SK-N-SH treated with all-trans-retinoic acid at 6 μM for 48 hours (cell line): Measurements from ENCODE around the gene NHEJ1.

ENCODE experiments used
- ATAC-seq: fragments of 200-7000 bp; cut with Tn5 transposase; 3 replicates; pipeline ENCODE4 v1.9.1; 2020; ENCODE audit warnings: mild to moderate bottlenecking, moderate library complexity
- ARNTL ChIP-seq: fragments of 450-650 bp; formaldehyde crosslinking; IDR thresholded peaks from 2 replicates; pipeline ENCODE4 v1.5.0; 2020; ENCODE audit warnings: low read depth, mild to moderate bottlenecking, moderate library complexity, borderline replicate concordance
- BACH2 ChIP-seq: fragments of 250-450 bp; sonication (Bioruptor Pico); IDR thresholded peaks from 2 replicates; pipeline ENCODE4 v1.9.0; 2021; ENCODE audit warnings: mild to moderate bottlenecking, borderline replicate concordance
- CREB5 ChIP-seq: fragments of 250-450 bp; sonication (Bioruptor Pico); IDR thresholded peaks from 2 replicates; pipeline ENCODE4 v1.5.1; 2020; ENCODE audit warnings: low read depth, mild to moderate bottlenecking, moderate library complexity
- CSDC2 ChIP-seq: fragments of 250-450 bp; sonication (Bioruptor Pico); IDR thresholded peaks from 2 replicates; pipeline ENCODE4 v1.5.0; 2020; ENCODE audit warnings: mild to moderate bottlenecking, moderate library complexity
- CSRNP3 ChIP-seq: fragments of 250-450 bp; sonication (Bioruptor Pico); IDR thresholded peaks from 2 replicates; pipeline ENCODE4 v1.5.1; 2021; ENCODE audit warnings: mild to moderate bottlenecking, moderate library complexity
- ESRRG ChIP-seq: fragments of 250-450 bp; sonication (Bioruptor Pico); IDR thresholded peaks from 2 replicates; pipeline ENCODE4 v1.6.1; 2021; ENCODE audit warnings: mild to moderate bottlenecking
- GLIS3 ChIP-seq: fragments of 250-450 bp; sonication (Bioruptor Pico); IDR thresholded peaks from 2 replicates; pipeline ENCODE4 v1.5.0; 2020; ENCODE audit warnings: mild to moderate bottlenecking, moderate library complexity
- ISL1 ChIP-seq: fragments of 250-450 bp; sonication (Bioruptor Pico); IDR thresholded peaks from 2 replicates; pipeline ENCODE4 v2.1.2; 2022; ENCODE audit warnings: mild to moderate bottlenecking, moderate library complexity
- OSR1 ChIP-seq: fragments of 250-450 bp; sonication (Bioruptor Pico); IDR thresholded peaks from 2 replicates; pipeline ENCODE4 v1.8.0; 2022; ENCODE audit warnings: moderate library complexity, mild to moderate bottlenecking, inconsistent platforms
- POU6F1 ChIP-seq: fragments of 250-450 bp; sonication (Bioruptor Pico); IDR thresholded peaks from 2 replicates; pipeline ENCODE4 v1.8.0; 2021; ENCODE audit warnings: low read depth, mild to moderate bottlenecking, moderate library complexity, borderline replicate concordance
- PPARA ChIP-seq: fragments of 250-450 bp; sonication (Bioruptor Pico); IDR thresholded peaks from 2 replicates; pipeline ENCODE4 v1.5.0; 2020; ENCODE audit warnings: mild to moderate bottlenecking, borderline replicate concordance
- RARB ChIP-seq: fragments of 250-450 bp; sonication (Bioruptor Pico); IDR thresholded peaks from 2 replicates; pipeline ENCODE4 v1.8.0; 2021; ENCODE audit warnings: mild to moderate bottlenecking, moderate library complexity
- SNAI2 ChIP-seq: fragments of 250-450 bp; sonication (Bioruptor Pico); IDR thresholded peaks from 2 replicates; pipeline ENCODE4 v1.5.0; 2020; ENCODE audit warnings: mild to moderate bottlenecking, moderate library complexity
- TCF4 ChIP-seq: fragments of 250-450 bp; sonication (Bioruptor Pico); IDR thresholded peaks from 2 replicates; pipeline ENCODE4 v1.8.0; 2021; ENCODE audit warnings: mild to moderate bottlenecking, moderate library complexity, borderline replicate concordance
- TOX ChIP-seq: fragments of 250-450 bp; sonication (Bioruptor Pico); IDR thresholded peaks from 2 replicates; pipeline ENCODE4 v1.8.0; 2021; ENCODE audit warnings: mild to moderate bottlenecking, moderate library complexity, borderline replicate concordance
- TSHZ2 ChIP-seq: fragments of 250-450 bp; sonication (Bioruptor Pico); IDR thresholded peaks from 2 replicates; pipeline ENCODE4 v1.5.0; 2020; ENCODE audit warnings: mild to moderate bottlenecking, moderate library complexity
- ZFP3 ChIP-seq: fragments of 250-450 bp; sonication (Bioruptor Pico); IDR thresholded peaks from 2 replicates; pipeline ENCODE4 v1.5.0; 2020; ENCODE audit warnings: mild to moderate bottlenecking, moderate library complexity
- ZFP30 ChIP-seq: fragments of 450-650 bp; formaldehyde crosslinking; IDR thresholded peaks from 2 replicates; pipeline ENCODE4 v1.5.0; 2022; ENCODE audit warnings: mild to moderate bottlenecking, moderate library complexity
- ZNF565 ChIP-seq: fragments of 450-650 bp; formaldehyde crosslinking; conservative IDR thresholded peaks from 2 replicates; pipeline ENCODE4 v1.5.0; 2020; ENCODE audit warnings: low read depth, mild to moderate bottlenecking, moderate library complexity
- ZNF70 ChIP-seq: fragments of 450-650 bp; formaldehyde crosslinking; IDR thresholded peaks from 2 replicates; pipeline ENCODE4 v1.5.0; 2020; ENCODE audit warnings: mild to moderate bottlenecking, moderate library complexity
- ZNF8 ChIP-seq: fragments of 450-650 bp; formaldehyde crosslinking; IDR thresholded peaks from 2 replicates; pipeline ENCODE4 v1.5.0; 2020; ENCODE audit warnings: mild to moderate bottlenecking, moderate library complexity

NHEJ1 gene

GRCh38 chr2:219062081-219062480 is 98.5 kb downstream of the NHEJ1 start:
- no peak for TF ChIP-seq PPARA (CRISPR knock-in tag)
- TF ChIP-seq GLIS3 (CRISPR knock-in tag) = no peak
- TF ChIP-seq ARNTL = no peak
- no peak for TF ChIP-seq ZFP30
- TF ChIP-seq ZNF565 (CRISPR knock-in tag) = no peak
- TF ChIP-seq POU6F1 (CRISPR knock-in tag) = no peak
- no peak for TF ChIP-seq ESRRG (CRISPR knock-in tag)
- TF ChIP-seq CSRNP3 (CRISPR knock-in tag) = no peak
- TF ChIP-seq RARB (CRISPR knock-in tag) = no peak
- TF ChIP-seq OSR1 (CRISPR knock-in tag) = no peak
- TF ChIP-seq TSHZ2 (CRISPR knock-in tag) = no peak
- TF ChIP-seq SNAI2 (CRISPR knock-in tag) = no peak
- TF ChIP-seq TOX (CRISPR knock-in tag) = no peak
- TF ChIP-seq ISL1 = no peak
- no peak for TF ChIP-seq BACH2 (CRISPR knock-in tag)
- TF ChIP-seq ZFP3 (CRISPR knock-in tag) = no peak
- no peak for TF ChIP-seq TCF4
- no peak for TF ChIP-seq ZNF70 (CRISPR knock-in tag)
- no peak for TF ChIP-seq CSDC2
- no peak for ATAC-seq

- no peak for TF ChIP-seq SNAI2 (CRISPR knock-in tag)
- TF ChIP-seq CREB5 (CRISPR knock-in tag) = no peak
- no peak for TF ChIP-seq TSHZ2 (CRISPR knock-in tag)
- TF ChIP-seq POU6F1 (CRISPR knock-in tag) = no peak
- no peak for TF ChIP-seq ZNF70 (CRISPR knock-in tag)
- TF ChIP-seq ZNF8 (CRISPR knock-in tag) = no peak
- TF ChIP-seq OSR1 (CRISPR knock-in tag) = no peak
- ATAC-seq = no peak
Observed at GRCh38 chr2:219060821-219061791, 99.5 kb downstream of the NHEJ1 start, which contains the start of gene IHH. TSS of gene IHH (minus strand) at chr2:219060921. CDS start at chr2:219060467, 454 bp downstream.
